Stimulated activated naive B cell treated with anti-CD40 and anti-IgM and Interleukin-4, amounts not matched to agents 10 μg/mL and 1 μg/mL and 100 μg/mL, for 72 hours (primary cell): ENCODE data around the gene NRL.

Source experiments
- ATAC-seq, 2 donors: fragments of 150-1000 bp; cut with Tn5 transposase; replicated peaks; 2 replicates each; pipeline ENCODE4 v1.10.0; 2021; ENCODE audit warnings: moderate library complexity in 1 of 2
- DNase-seq: peaks from one replicate; pipeline ENCODE4 v3.0.0; 2021
- H3K27ac Mint-ChIP-seq: one replicate; pipeline ENCODE4 v1.8.0; 2022; ENCODE audit warnings: mild to moderate bottlenecking, mixed read lengths
- H3K27me3 Mint-ChIP-seq, 2 donors: one replicate each; pipeline ENCODE4 v1.8.0; 2022; ENCODE audit warnings: mixed read lengths in 2 of 2
- H3K36me3 Mint-ChIP-seq, 2 donors: one replicate each; pipeline ENCODE4 v1.8.0; 2022; ENCODE audit warnings: mixed read lengths in 2 of 2, mild to moderate bottlenecking in 1 of 2
- H3K4me1 Mint-ChIP-seq, 2 donors: one replicate each; pipeline ENCODE4 v1.8.0; 2022; ENCODE audit warnings: mixed read lengths in 2 of 2, mild to moderate bottlenecking in 1 of 2
- H3K4me3 Mint-ChIP-seq, 2 donors: one replicate each; pipeline ENCODE4 v1.8.0; 2022; ENCODE audit warnings: mild to moderate bottlenecking in 2 of 2, mixed read lengths in 2 of 2, moderate library complexity in 1 of 2
- H3K9me3 Mint-ChIP-seq, 2 donors: one replicate each; pipeline ENCODE4 v1.8.0; 2022; ENCODE audit warnings: mixed read lengths in 2 of 2, mild to moderate bottlenecking in 1 of 2

The NRL gene

DNA sequence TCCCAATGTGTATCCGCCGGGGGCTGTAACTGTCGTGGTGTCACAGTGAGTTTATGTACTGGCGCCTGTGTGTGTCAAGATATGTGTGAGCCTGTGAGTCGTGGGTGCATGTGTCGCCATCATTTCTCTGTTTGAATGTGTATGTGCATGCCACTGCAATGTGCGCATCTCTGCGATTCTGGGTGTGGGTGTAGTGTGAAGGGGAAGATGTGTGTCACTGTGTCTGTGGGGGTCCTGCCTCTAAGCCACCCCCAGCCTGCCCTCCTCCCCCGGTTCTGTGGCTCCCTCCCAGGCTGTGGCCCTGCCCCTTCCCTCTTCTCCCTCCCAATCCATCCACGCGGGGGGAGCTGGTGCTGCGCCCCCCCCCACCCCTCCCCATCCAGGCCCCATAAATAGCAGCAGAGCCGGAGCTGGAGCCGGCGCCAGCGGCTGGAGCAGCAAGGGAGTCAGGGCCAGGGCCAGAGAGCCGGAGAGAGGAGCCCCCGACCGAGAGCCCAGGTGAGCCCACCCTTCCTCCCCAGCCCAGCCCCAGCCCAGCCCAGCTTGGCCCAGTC lies 43.5 kb downstream of the NRL start, which contains the start of gene CPNE6:
TSS of gene CPNE6 (plus strand) at position 419 of the 554 bp plus-strand sequence. CDS start 1,375 bp downstream, outside the sequence.
- no peak within 1 kb of the TSS for H3K27ac Mint-ChIP-seq
- H3K4me1 Mint-ChIP-seq, result peaks cover 16 to 18% of the 10 kb centered on the region in 2 donors
- ATAC-seq, result no peak
- H3K4me3 Mint-ChIP-seq, result no peak within 1 kb of the TSS
- no peaks in the 10 kb centered on the region for H3K36me3 Mint-ChIP-seq
- no peaks in the 10 kb centered on the region for H3K27me3 Mint-ChIP-seq
- H3K9me3 Mint-ChIP-seq, result no peaks in the 10 kb centered on the region
- no peak for DNase-seq

- Mint-ChIP-seq H3K27ac (no peak overlapping the region), H3K4me3 (no peak overlapping the region), H3K36me3 (no peaks in the 10 kb centered on the region), H3K9me3 (no peaks in the 10 kb centered on the region), H3K27me3 (no peaks in the 10 kb centered on the region), H3K4me1 (peaks cover 9 to 11% of the 10 kb centered on the region in 2 donors)
- DNase-seq (no peak), ATAC-seq (no peak)
These were observed 44.2 kb downstream of the NRL start for GRCh38 chr14:24070285-24071143.

DNA sequence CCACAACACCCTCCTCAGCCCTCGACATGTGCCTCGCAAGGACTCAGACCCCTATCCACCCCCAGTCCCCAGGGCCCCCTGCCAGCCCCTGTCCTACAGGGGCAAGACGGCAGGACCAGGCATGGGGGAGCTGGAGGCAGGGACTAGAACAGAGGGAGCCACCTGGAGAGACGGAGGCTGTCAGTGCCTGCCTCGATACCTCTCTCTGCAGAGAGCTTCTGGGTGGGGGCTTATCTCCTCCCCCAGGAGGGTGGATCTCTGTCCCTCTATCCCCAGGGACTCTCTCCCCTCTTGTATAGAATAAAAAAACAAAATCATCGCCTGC lies 45.4 kb downstream of the NRL start:
- Mint-ChIP-seq H3K4me1 (no peaks in the 10 kb centered on the region), H3K27ac (no peak overlapping the region), H3K4me3 (no peak overlapping the region), H3K27me3 (no peaks in the 10 kb centered on the region), H3K9me3 (no peaks in the 10 kb centered on the region), H3K36me3 (no peaks in the 10 kb centered on the region)
- no peak for ATAC-seq
- no peak for DNase-seq

DNA sequence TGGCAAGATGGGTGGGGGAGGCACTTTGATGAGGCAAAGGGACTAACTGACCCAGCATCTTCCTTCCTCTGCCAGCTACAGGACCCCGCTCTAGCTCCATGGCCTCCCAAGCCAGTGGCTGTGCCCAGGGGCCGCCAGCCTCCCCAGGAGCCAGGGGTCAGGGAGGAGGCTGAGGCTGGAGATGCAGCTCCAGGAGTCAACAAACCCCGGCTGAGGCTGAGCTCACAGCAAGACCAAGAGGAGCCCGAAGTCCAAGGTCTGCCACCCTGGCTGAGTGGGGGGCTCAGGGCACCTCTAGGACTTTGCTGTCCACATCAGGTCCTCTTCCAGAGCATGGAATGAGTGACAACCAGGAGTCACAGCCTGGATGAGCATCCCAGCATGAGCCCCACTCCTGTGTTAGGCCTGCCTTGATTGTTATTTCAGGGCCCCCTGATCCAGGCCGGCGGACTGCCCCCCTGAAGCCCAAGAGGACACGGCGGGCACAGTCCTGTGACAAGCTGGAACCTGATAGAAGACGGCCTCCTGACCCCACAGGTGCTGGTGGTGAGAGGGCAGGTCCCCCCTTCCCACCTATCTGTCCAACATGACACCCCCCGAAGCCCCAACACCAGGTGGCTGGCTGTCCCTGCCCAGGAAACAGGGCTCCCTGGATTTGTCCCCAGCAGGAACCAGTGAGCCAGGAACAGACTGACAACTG lies 45.9 kb downstream of the NRL start:
- no peaks in the 10 kb centered on the region for H3K4me1 Mint-ChIP-seq
- no peak for DNase-seq
- ATAC-seq, result no peak

DNA sequence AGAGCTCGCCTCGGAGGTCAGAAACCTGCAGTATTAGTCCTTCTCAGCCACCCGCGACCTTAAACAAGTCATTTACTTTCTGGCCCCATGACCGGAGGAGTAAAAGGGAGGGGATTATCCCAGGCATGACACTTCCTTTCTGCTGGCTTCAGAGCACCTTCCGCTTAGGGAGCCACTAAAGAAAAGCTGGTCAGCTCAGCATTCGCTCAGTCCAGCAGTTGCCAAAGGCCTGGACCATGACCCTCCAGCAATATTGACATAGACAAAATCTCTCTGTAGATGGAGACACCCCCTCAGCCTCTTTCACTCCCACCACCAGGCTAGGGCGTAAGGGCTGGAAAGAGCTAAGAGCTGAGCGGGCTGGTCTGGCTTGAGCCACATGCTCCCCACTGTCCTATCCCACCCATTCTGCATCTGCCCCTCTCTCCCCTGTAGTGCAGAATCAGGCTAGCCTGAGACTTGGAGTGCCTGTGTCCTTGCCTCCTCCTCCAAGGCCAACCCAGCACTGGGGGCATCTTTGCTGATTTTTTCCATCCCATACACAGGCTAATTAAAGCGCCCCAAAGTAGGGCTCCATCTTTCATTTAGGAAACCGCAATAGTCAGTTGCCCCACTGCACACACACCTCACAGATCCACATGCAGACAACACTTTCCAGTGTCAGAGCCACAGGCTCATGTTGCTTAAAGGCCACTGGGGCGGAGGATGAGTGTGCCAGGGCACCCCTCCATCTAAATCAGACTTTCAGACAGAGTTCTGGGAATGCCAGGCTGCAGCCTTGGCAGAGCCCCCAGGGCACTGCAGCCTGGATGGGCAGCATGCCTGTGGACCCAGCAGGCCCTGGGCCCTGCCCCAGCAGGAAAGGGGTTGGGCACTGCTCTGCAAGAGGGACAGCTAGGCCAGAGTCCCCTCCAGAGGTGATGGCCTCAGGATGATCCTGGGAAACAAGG lies 47.3 kb downstream of the NRL start:
- DNase-seq (no peak), ATAC-seq (no peak)
- no peak overlapping the region for H3K27ac Mint-ChIP-seq
- no peaks in the 10 kb centered on the region for H3K9me3 Mint-ChIP-seq
- no peak overlapping the region for H3K4me3 Mint-ChIP-seq
- H3K4me1 Mint-ChIP-seq, result peaks cover 0 to 2% of the 10 kb centered on the region in 2 donors
- H3K36me3 Mint-ChIP-seq, result no peaks in the 10 kb centered on the region
- peaks cover 0 to 3% of the 10 kb centered on the region in 2 donors for H3K27me3 Mint-ChIP-seq

More for the DNA sequence above, 45.9 kb downstream of the NRL start:
- Mint-ChIP-seq H3K9me3 (no peaks in the 10 kb centered on the region), H3K36me3 (no peaks in the 10 kb centered on the region), H3K27ac (no peak overlapping the region), H3K4me3 (no peak overlapping the region), H3K27me3 (no peaks in the 10 kb centered on the region)

GRCh38 chr14:24066496-24067132 lies 48.1 kb downstream of the NRL start:
- Mint-ChIP-seq H3K27me3 (peaks cover 0 to 3% of the 10 kb centered on the region in 2 donors), H3K36me3 (no peaks in the 10 kb centered on the region), H3K27ac (no peak overlapping the region), H3K4me1 (peaks cover 0 to 2% of the 10 kb centered on the region in 2 donors), H3K9me3 (no peaks in the 10 kb centered on the region), H3K4me3 (no peak overlapping the region)
- DNase-seq, result no peak
- no peak for ATAC-seq

- H3K4me1 Mint-ChIP-seq, result peaks cover 0 to 2% of the 10 kb centered on the region in 2 donors
- H3K27me3 Mint-ChIP-seq, result peaks cover 0 to 3% of the 10 kb centered on the region in 2 donors
- H3K4me3 Mint-ChIP-seq, result no peak overlapping the region
- no peak overlapping the region for H3K27ac Mint-ChIP-seq
- no peaks in the 10 kb centered on the region for H3K36me3 Mint-ChIP-seq
- DNase-seq (no peak), ATAC-seq (no peak)
- H3K9me3 Mint-ChIP-seq, result no peaks in the 10 kb centered on the region
These were observed 49.3 kb downstream of the NRL start for GRCh38 chr14:24065408-24065807.

GRCh38 chr14:24064856-24065255 lies 49.9 kb downstream of the NRL start:
- H3K27me3 Mint-ChIP-seq, result peaks cover 0 to 3% of the 10 kb centered on the region in 2 donors
- ATAC-seq (no peak), DNase-seq (no peak)
- peaks cover 0 to 2% of the 10 kb centered on the region in 2 donors for H3K4me1 Mint-ChIP-seq
- H3K27ac Mint-ChIP-seq, result no peak overlapping the region
- no peaks in the 10 kb centered on the region for H3K9me3 Mint-ChIP-seq
- no peak overlapping the region for H3K4me3 Mint-ChIP-seq
- no peaks in the 10 kb centered on the region for H3K36me3 Mint-ChIP-seq

DNA sequence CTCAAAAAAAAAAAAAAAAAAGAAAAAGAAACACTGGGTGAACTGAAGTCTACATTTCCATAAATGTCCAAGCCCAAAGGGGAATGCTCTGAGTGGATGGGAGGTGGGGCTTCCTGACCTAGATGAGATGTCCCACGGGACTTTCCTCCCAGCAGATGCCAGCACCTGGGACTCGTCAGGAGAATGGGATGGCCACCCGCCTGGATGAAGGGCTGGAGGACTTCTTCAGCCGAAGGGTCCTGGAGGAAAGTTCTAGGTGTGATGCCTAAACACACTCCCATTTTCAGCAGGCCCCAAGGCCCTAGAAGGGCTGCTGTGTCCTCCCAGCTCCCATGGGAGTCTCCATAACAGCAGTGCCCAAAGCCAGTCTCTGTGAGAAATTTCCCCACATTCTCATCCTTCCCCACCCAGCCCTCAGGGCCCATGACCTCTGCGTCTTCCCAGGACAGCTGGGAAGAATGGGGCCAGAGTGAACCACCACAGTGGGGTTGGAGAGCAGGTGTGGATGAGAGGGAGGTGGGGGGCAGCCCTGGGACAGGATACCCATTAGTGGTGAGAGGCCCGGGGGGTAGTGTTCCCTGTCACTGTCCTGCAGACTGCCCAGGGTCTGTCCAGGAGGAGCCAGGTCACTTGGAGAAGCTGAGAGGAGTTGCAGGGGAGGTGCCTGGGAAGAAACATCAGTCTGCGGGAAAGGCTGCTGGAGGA lies 50.5 kb downstream of the NRL start:
- ATAC-seq, result no peak

GRCh38 chr14:24063263-24063836 lies 51.4 kb downstream of the NRL start:
- DNase-seq, result no peak

More for the DNA sequence above, 50.5 kb downstream of the NRL start:
- Mint-ChIP-seq H3K4me3 (no peak overlapping the region), H3K27me3 (peaks cover 0 to 3% of the 10 kb centered on the region in 2 donors), H3K9me3 (no peaks in the 10 kb centered on the region), H3K27ac (no peak overlapping the region), H3K36me3 (no peaks in the 10 kb centered on the region), H3K4me1 (peaks cover 0 to 2% of the 10 kb centered on the region in 2 donors)
- DNase-seq, result no peak

DNA sequence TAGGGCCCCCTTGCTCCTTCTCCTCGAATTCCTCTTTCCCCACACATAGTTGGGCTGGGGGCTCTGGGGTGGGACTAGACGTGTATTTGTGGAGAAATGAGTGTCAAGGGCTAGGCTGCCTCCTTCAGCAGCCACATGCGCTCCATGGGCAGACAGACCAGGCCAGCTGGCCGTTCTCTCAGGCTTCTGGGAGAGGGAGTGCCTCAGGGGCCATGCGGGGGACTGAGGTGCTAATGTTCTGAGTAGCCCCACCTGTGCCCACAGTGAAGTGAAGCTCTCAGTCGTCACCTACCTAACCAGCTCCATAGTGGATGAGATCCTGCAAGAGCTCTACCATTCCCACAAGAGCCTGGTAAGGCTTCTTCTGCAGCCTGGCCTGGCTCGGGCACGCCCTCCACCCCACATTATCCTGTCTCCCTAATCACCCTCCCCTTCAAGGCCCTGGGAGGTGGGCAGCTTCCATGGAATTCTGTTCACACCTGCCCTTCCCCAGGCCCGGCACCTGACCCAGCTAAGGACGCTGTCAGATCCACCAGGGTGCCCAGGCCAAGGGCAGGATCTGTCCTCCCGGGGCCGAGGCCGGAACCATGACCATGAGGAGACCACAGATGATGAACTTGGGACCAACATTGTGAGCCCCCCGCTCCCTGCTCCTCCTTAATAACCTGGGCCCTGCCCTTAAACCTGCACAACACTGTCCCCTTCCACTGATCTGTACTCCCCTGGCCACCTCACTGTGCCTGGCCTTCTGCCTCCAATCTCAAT lies 52.4 kb downstream of the NRL start:
- Mint-ChIP-seq H3K4me1 (peaks cover 0 to 4% of the 10 kb centered on the region in 2 donors), H3K27me3 (peaks cover 0 to 3% of the 10 kb centered on the region in 2 donors), H3K27ac (no peak overlapping the region), H3K36me3 (no peaks in the 10 kb centered on the region), H3K4me3 (no peak overlapping the region), H3K9me3 (no peaks in the 10 kb centered on the region)
- ATAC-seq (no peak), DNase-seq (no peak)

More at GRCh38 chr14:24063263-24063836, 51.4 kb downstream of the NRL start:
- peaks cover 0 to 2% of the 10 kb centered on the region in 2 donors for H3K4me1 Mint-ChIP-seq
- H3K36me3 Mint-ChIP-seq, result no peaks in the 10 kb centered on the region
- ATAC-seq, result no peak
- no peak overlapping the region for H3K4me3 Mint-ChIP-seq
- peaks cover 0 to 3% of the 10 kb centered on the region in 2 donors for H3K27me3 Mint-ChIP-seq
- H3K27ac Mint-ChIP-seq, result no peak overlapping the region
- H3K9me3 Mint-ChIP-seq, result no peaks in the 10 kb centered on the region
